Activated CD4-positive, alpha-beta T cell treated with anti-CD3 and anti-CD28 coated beads for 24 hours (primary cell): Measurements from ENCODE around the gene ING3.

Experiments used
- DNase-seq, 2 donors: peaks; one replicate each; pipeline ENCODE4 v3.0.0-alpha.2; 2020; ENCODE audit warnings: low read depth in 2 of 2

ING3 gene

DNA sequence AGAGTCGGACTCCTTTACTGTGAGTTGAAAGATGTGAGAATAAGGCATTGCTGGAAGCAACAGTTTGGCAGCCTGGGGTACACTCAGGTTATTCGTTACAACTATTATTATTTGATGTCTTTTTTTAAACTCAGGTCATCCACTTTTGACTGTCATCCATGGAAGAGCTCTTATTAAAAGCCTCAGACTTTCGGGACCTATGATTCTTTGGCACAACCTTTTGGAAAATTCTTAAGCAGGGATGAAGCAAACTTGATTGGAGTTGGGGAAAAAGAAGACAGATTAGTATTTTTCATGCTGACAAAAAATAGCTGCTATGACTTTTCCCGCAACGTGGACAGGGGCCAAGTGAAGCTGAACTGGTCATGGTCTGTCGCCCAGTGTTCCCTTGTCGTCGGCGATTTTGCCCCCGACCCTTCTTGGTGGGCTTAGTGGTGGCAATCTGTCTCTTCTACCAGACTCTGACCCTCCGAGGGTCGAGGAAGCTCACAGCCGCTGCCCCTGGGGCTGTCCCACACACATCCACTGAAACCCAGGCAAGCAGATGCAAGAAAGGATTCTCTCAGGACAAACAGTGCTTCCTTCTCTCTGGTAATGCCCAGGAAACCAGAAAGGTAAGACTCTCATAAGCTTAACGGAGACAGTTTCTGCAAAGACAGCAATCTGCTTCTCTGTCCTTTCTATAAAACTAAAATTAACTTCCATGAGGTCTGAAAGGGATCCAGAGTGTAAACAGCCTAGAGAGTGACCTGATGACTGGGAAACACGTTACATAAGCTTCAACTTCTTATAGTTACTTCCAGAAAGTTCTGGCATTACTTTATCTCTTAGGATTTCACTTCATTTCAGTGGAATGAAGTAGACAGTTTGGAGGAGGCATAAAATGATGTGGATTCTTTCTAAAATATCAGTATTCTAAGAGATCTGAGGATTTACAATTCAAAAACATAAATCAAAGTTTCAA lies 39.0 kb downstream of the ING3 start:
- DNase-seq, result no peak

GRCh38 chr7:120990468-120991118 lies 40.0 kb downstream of the ING3 start:
- DNase-seq, result no peak

DNA sequence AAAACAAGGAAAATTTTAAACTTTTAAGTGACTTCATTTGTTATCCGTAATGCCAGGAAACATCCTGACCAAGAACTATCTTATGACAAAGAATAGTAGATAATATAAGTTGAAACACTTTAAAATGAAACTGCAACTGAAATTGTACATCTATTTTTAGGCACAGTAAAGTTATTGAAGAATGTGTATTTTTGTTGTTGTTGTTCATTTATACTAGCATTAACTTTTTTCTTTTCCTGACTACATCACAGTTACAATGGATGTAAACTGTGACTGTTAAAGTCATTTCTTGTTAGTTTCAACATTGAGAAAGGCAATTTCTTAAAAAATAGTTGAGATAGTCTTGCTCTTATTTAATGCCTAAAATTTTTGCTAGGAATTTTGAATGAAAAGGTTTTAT lies 40.6 kb downstream of the ING3 start:
- DNase-seq, result no peak

GRCh38 chr7:120991581-120991980 lies 41.0 kb downstream of the ING3 start:
- DNase-seq, result no peak

- DNase-seq, result no peak
Measured at GRCh38 chr7:120992272-120992964, 41.8 kb downstream of the ING3 start.

- DNase-seq, result no peak
Measured at GRCh38 chr7:120992965-120993494, 42.5 kb downstream of the ING3 start.

DNA sequence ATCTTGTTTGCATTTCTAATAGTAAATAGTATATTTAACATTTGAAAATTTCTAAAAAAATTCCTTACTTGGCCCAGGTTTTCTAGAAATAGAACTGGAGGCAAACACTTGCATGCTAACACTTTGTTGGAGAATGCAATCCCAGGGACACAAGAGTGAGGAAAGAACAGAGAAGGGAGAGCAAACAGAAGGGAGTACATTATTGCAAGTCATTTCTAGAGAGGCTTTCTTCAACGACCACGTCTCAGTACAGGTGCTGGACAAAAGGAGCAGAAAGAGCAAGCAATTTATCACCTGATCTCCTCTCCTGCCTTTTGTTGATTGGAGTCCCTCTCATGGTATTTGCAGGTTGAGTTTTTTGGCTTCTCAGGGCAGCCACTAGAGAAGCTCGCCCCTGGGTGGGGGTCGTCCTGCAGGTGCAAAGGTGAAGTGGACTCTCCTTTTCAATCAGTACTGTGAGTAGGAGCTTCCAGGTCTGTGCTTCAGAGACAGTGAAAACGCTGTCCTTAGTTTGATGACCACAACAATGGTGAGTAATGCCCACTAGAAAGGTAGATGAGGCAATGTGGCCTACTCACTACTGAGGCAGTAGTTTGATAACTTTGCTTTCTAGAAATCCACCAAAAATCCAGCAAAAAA lies 43.1 kb downstream of the ING3 start:
- no peak for DNase-seq

DNA sequence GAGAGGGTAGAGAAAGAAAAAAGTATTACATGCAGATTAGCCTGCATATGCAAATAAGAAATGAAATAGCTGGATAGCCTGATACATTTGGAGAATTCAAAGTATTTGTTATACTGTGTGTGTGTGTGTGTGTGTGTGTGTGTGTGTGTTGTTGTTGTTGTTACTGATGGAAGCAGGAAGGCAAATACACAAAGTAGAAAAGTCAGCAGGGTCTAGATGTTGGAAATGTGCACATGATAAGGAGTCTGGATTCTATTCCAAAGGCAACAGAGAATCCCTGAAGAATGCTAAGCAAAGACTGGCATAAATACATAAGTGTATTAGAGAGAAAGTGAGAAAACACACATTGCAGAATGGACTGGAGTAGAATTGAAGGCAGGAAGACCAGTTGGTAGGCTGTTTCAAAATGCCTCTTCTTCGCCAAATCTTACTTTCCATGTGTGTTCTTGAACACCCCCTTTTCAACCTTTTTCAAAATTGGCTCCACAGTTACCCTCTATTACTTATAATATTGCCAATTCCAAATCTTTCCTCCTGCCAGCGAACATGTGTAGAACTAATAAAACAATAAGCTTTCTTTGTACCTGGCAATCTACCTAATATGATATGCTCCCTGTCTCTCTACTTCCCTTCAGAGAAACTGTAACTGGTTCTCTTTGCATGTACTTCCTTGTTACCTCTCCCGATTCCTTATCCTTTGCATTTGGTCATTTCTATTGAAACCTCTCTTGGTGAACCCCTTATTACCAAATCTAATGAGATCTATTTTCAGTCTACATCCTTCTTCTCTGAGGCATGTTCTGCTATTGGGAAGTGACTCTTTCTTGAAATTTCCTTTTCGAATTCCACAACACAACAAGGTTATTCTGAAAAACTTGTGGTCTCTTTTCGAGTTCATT lies 44.2 kb downstream of the ING3 start:
- DNase-seq, result no peak

DNA sequence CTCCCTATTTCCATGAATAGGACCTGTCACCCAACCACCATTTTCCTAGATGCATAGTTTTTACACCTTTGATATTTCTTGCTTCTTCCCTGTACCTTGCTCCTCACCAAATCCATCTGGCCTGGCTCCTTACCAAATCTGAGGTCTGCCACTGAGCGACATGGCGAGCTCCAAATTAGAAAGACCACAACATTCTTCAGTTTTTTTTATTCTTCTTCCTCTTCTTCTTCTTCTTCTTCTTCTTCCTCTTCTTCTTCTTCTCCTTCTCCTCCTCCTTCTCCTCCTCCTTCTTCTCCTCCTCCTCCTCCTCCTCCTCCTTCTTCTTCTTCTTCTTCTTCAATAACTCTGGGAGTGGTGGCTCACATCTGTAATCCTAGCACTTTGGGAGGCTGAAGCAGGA lies 45.1 kb downstream of the ING3 start:
- no peak for DNase-seq

DNA sequence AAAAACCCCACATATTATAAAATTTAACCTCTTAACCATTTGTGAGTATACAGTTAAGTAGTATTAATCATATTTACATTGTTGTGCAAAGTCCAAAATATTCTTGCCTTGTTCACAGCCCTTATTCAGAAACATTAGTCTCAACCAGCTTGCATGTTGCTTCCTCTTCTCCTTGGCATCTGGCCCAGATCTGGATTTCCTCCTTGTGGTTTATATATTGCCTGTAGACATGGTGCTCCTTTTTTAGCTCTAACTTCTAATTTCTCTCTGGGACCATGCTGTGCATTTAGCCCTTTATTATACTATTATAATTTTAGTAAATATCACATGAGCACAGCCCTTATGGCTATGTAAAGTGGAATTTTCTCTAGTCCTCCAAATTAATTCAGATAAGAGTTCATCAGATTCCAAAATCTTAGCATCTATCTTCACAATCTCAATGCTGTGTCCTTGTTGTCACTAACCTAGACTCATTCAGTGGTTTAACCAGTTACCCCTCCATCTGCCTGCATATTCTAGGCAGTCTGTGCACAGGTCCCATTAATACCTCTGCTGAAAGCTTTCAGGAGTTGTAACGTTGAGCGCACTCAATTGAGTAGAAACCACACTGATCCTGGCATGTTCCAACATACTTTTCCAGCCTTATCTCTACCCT lies 45.9 kb downstream of the ING3 start:
- DNase-seq, result no peak

DNA sequence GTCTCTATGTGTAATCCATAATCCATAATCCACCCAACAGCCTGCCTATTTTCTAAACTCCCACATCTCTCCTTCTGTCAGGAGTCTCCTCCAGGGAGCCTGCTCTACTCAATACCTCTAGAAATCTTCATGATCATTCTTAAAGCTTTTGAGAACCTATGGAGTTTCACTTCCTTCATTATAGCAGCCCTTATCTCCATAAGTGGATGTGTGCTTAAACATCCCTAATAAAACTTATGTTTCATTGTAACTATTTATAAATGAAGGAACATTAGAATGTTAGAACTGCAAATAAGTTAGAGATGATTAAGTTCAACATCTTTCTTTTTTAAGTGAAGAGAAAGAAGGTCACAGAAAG lies 46.4 kb downstream of the ING3 start:
- no peak for DNase-seq

DNA sequence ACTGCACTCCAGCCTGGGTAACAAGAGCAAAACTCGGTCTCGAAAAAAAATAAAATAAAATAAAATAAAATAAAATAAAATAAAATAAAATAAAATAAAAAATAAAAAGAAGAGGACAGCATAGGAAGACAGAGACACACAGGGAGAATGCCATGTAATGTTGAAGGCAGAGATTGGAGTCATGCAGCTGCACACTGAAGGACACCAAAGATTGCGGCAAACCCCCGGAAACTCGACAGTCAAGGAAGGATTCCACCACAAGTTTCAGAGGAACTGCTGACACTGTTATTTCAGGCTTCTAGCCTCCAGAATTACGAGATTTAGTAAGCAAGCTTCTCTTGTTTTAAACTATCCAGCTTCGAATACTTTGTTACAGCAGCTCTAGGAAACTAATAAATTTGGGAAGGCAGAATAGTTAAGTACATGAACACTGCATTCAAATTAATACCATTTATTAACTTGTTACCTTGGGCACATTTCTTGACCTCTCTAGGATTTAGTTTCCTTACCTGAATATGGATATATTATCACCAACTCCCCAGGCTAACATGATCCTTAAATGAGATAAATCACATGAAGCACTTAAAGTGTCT lies 47.4 kb downstream of the ING3 start:
- DNase-seq, result no peak

DNA sequence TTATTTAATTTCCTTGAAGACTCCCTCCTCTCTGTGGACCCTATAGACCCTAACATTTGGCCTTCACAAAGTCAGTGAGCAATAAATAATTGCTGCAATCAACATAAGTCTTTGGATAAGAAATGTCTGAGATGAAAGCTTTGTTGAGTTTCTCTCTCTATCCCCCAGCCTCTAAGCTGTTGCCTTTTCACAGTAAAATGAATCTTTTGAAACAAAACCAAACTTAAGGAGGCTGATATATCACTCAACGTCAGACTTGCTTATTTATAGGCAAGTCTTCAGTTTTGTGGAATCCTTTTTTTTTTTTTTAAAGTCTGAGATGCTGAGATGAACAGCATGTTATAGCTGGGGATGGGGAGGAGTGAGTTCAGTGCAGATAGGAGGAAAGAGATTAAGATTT lies 47.9 kb downstream of the ING3 start:
- DNase-seq, result no peak

DNA sequence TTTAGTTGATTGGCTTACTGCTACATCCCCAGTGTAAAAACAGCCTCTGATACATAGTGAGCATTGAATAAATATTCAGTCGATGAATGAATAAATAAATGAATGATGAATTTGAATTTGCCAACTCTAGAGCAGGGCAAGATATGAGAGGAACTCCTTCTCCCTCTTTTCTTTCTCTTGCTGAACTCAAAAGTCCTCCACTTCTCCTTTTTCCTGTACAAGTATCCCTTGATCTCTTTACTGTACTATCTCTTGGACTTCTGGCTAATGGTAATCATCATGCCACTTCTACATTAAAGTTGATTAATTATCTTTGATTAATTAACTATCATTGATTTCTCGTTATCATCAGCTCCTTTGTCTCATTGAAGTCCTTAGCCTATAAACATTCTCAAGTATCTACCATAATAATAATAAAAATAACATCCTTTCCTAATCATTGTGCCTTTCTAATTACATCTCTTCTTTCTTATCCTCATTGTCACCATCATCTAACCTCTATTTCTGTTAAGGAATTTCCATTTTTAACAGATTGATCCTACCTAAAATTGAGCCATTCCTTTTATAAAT lies 48.5 kb downstream of the ING3 start:
- no peak for DNase-seq

- DNase-seq, result no peak
Measured at GRCh38 chr7:121000081-121000983, 49.8 kb downstream of the ING3 start.

- no peak for DNase-seq
Measured at GRCh38 chr7:121001234-121001906, 50.8 kb downstream of the ING3 start.

DNA sequence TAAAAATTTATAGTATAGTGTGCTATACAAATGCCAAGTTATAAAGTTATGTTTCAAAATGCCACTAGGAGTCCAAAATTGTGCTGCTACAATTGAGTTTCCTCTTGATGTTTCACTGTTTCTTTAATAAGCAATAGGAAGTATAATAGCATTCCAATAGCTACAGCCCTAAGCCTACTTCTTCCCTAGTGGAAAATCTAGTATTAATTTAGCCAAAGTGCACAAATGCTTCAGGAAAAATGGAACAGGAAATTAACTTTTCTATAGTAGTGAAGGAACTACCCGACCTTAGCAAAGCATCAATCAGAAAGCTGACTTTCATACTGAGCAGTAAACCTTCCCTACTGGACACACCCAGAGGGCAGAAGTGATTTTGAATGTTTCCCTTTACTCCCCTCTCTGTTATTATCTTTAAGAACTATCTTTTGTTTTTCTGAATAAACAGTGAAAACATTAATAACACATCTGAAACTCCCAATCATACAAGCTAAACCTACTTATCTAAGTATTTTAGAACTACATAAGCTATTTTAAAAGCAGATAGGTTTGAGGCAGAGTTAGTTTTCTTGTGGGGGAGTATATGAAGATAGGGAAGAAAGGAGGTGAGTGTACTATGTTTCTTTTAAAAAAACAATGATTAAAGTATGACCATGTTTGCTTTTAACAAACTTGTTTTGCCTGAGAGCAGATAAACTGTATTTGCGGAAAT lies 51.6 kb downstream of the ING3 start:
- no peak for DNase-seq
